Stimulated activated CD8-positive, alpha-beta memory T cell treated with anti-CD3 and anti-CD28 coated beads, Interleukin-12 subunit alpha, Interleukin-12 subunit beta, amount 100 ng/mL, for 24 hours (primary cell): ENCODE measurements around the gene CCDC88C.

ENCODE experiments used
- DNase-seq: peaks from one replicate; pipeline ENCODE4 v3.0.0-alpha.2; 2020; ENCODE audit errors: extremely low read depth

CCDC88C gene

GRCh38 chr14:91399868-91400640, 17.6 kb downstream of the CCDC88C start:
- no peak for DNase-seq

GRCh38 chr14:91398707-91399106, 18.9 kb downstream of the CCDC88C start:
- no peak for DNase-seq

GRCh38 chr14:91397965-91398591, 19.5 kb downstream of the CCDC88C start:
- DNase-seq = no peak

- no peak for DNase-seq
These were observed 20.4 kb downstream of the CCDC88C start for GRCh38 chr14:91396959-91397815.

- no peak for DNase-seq
These were observed 21.5 kb downstream of the CCDC88C start for GRCh38 chr14:91396013-91396660.

- no peak for DNase-seq
These were observed 22.2 kb downstream of the CCDC88C start for GRCh38 chr14:91395466-91395865.

GRCh38 chr14:91394105-91395081, 23.2 kb downstream of the CCDC88C start:
- DNase-seq = no peak

- no peak for DNase-seq
These were observed 24.9 kb downstream of the CCDC88C start for GRCh38 chr14:91392623-91393303.

- no peak for DNase-seq
These were observed 27.3 kb downstream of the CCDC88C start for GRCh38 chr14:91390165-91390778.

GRCh38 chr14:91389150-91389549, 28.5 kb downstream of the CCDC88C start:
- no peak for DNase-seq

- DNase-seq = no peak
These were observed 29.1 kb downstream of the CCDC88C start for GRCh38 chr14:91388551-91388975.

GRCh38 chr14:91387951-91388381, 29.7 kb downstream of the CCDC88C start:
- no peak for DNase-seq

- no peak for DNase-seq
These were observed 30.3 kb downstream of the CCDC88C start for GRCh38 chr14:91387169-91387835.

- no peak for DNase-seq
These were observed 31.9 kb downstream of the CCDC88C start for GRCh38 chr14:91385697-91386096.

- no peak for DNase-seq
These were observed 32.4 kb downstream of the CCDC88C start for GRCh38 chr14:91385224-91385623.

GRCh38 chr14:91383439-91383838, 34.2 kb downstream of the CCDC88C start:
- no peak for DNase-seq

GRCh38 chr14:91381801-91382670, 35.6 kb downstream of the CCDC88C start:
- no peak for DNase-seq
